Sigmoid colon (tissue), 4 donors: ENCODE data around the gene AP1S3.

Experiments used
- EP300 ChIP-seq, 4 donors: sonication (generic); formaldehyde crosslinking; IDR thresholded peaks; one replicate each; pipeline ENCODE4 v1.6.1; 2017; ENCODE audit warnings: antibody characterized with exemption in 4 of 4
- POLR2A ChIP-seq, 2 donors: fragments of 450-650 bp; IDR thresholded peaks; one replicate each; pipeline ENCODE4 v1.6.1; 2016; ENCODE audit warnings: antibody characterized with exemption in 2 of 2, mild to moderate bottlenecking in 2 of 2, moderate library complexity in 2 of 2
- POLR2AphosphoS5 ChIP-seq, 4 donors: sonication (generic); formaldehyde crosslinking; IDR thresholded peaks; one replicate each; pipeline ENCODE4 v1.6.1; 2017; ENCODE audit warnings: antibody characterized with exemption in 4 of 4
- TF ChIP-seq, protein P1 (sequence below), 4 experiments: fragments of 450-650 bp in 3 of 4; fragments of 200-600 bp in 1 of 4; IDR thresholded peaks; one replicate each; pipeline ENCODE4 v1.5.1; 2016 to 2019; ENCODE audit warnings: antibody characterized with exemption in 4 of 4, mild to moderate bottlenecking in 3 of 4, moderate library complexity in 2 of 4

DNA sequence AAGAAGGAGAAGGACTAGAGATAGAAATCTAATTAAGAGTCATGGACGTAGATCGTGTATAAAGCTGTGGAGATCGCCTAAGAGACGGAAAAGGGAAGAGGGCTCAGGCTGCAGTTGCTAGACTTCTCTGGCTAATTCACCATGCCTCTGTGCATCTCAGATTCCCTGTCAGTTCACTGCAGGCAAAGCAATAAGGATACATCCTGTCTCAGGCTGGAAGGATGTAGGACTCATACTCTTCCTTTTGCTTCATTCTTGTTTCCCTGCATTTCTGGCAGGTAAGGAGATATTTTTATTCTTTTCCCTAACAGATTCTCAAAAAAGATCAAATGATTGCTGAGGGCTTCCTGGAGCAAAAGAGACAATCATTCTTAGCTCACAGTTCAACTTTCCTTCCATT lies 112.5 kb downstream of the AP1S3 start:
- TF ChIP-seq POLR2A (IDR thresholded peaks at IDR 0.05) (no peak), EP300 (IDR thresholded peaks at IDR 0.05) (no peak), POLR2AphosphoS5 (IDR thresholded peaks at IDR 0.05) (no peak)
- TF ChIP-seq, protein P1, sequence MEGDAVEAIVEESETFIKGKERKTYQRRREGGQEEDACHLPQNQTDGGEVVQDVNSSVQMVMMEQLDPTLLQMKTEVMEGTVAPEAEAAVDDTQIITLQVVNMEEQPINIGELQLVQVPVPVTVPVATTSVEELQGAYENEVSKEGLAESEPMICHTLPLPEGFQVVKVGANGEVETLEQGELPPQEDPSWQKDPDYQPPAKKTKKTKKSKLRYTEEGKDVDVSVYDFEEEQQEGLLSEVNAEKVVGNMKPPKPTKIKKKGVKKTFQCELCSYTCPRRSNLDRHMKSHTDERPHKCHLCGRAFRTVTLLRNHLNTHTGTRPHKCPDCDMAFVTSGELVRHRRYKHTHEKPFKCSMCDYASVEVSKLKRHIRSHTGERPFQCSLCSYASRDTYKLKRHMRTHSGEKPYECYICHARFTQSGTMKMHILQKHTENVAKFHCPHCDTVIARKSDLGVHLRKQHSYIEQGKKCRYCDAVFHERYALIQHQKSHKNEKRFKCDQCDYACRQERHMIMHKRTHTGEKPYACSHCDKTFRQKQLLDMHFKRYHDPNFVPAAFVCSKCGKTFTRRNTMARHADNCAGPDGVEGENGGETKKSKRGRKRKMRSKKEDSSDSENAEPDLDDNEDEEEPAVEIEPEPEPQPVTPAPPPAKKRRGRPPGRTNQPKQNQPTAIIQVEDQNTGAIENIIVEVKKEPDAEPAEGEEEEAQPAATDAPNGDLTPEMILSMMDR (IDR thresholded peaks at IDR 0.05): no peak
